RCC 7860 (cell line): Measurements from ENCODE around the gene SPATA25.

Experiments used
- DNase-seq: peaks from one replicate; pipeline ENCODE4 v3.0.0-alpha.2; 2015; ENCODE audit warnings: low spot score
- FAIRE-seq: peaks from 2 replicates; lab custom pipeline; 2012; peaks lifted over from hg19 to GRCh38; lab: Jason Lieb, UNC

The SPATA25 gene

DNA sequence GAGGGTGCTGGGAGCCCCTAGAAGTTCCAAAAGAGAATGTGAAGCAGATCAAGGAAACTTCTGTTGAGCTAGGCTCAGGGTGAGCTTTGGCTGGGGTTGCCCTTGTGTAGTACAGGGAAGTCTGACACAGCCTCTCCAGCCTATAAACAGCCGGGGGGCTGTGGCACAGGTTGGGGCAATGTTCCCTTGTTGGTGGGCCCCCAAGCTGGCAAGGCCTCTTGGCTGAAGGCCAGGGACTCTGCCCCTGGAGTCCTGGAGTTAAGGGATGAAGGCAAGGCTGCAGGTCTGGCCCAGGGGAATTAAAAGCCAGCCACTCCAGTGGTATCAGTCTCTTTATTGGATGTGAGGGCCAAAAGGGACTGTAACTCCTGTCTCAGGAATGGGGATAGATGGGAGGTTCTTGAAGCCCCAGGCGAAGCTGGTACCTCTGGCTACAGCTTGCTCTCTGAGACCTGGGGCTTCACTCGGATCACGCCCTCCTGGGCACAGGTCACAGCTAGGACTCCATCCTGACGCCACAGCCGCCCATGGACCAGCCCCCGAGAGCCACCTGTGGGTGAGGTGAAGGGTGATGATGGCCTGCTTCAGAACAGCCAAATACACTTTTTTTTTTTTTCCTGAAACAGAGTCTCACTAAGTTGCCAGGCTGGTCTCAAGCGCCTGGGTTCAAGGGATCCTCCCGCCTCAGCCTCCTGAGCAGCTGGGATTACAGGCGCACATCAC lies 45.9 kb downstream of the SPATA25 start:
- DNase-seq: no peak
- FAIRE-seq: no peak

DNA sequence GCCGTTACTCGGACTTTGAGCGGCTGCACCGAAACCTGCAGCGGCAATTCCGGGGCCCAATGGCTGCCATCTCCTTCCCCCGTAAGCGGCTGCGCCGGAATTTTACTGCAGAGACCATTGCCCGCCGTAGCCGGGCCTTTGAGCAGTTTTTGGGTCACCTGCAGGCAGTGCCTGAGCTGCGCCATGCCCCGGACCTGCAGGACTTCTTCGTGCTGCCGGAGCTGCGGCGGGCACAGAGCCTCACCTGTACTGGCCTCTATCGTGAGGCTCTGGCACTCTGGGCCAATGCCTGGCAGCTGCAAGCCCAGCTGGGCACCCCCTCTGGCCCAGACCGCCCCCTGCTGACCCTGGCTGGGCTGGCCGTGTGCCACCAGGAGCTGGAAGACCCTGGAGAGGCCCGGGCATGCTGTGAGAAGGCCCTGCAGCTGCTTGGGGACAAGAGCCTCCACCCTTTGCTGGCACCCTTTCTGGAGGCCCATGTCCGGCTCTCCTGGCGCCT lies 46.7 kb downstream of the SPATA25 start:
- DNase-seq: no peak
- FAIRE-seq: no peak

DNA sequence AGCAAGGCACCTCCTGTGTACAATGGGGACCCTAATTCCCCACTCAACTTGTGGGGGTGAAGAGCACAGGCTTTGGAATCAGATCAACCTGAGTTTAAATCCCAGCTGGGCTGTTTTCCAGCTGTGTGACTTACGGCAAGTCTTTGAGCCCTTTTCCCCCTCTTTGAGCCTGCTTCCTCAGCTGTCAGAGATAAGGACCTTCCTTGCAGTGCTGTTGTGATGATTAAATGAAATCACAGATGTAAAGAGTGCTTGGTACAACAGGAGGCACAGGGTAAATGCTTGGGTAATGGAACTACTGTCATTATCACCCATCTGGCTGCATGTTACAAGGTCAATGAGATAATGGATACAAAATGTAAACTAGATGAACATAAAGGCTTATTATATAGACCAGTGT lies 50.6 kb downstream of the SPATA25 start:
- no peak for DNase-seq
- no peak for FAIRE-seq
